ENCODE measurements around the gene GRK6. TPM values are rescaled to one million over a fixed set of nuclear protein-coding genes. Genes with fewer than 3 reads are reported as not detected.

GRK6 gene
- total and polyA plus RNA-seq, 4 donors: 13.0 to 27.6 (median 20.4) TPM

- no peaks in the 10 kb centered on the region for H3K9me3 ChIP-seq (ENCODE audit: control insufficient read depth, low read length)
- DNase-seq (no peak), ATAC-seq (ENCODE audit: low FRiP score) (no peak)
- H3K27ac ChIP-seq (ENCODE audit: low read depth in 1 of 2, low read length in 2 of 2): peak overlapping the region in 1 of 2 donors; percentile 11
- intact Hi-C loops (cut with DNase I): no loop called here
- H3K4me1 ChIP-seq (ENCODE audit: control insufficient read depth in 1 of 2, insufficient read depth in 2 of 2, low read length in 2 of 2): no peaks in the 10 kb centered on the region
- H3K27me3 ChIP-seq (ENCODE audit: control insufficient read depth in 1 of 2, insufficient read depth in 2 of 2, low read length in 1 of 2): no peaks in the 10 kb centered on the region
- WGBS, 2 donors: 17 to 23% methylated on average over 15 of the region's 15 CpGs
- H3K4me3 ChIP-seq (ENCODE audit: low read length in 2 of 2): no peak overlapping the region
- peaks cover 0 to 18% of the 10 kb centered on the region in 2 donors for H3K36me3 ChIP-seq (ENCODE audit: control insufficient read depth in 1 of 2, insufficient read depth in 2 of 2, low read length in 1 of 2)
Observed at GRCh38 chr5:177490311-177490991, 64.0 kb downstream of the GRK6 start.

GRCh38 chr5:177490992-177491391 is 64.5 kb downstream of the GRK6 start:
- peaks cover 0 to 18% of the 10 kb centered on the region in 2 donors for H3K36me3 ChIP-seq (ENCODE audit: control insufficient read depth in 1 of 2, insufficient read depth in 2 of 2, low read length in 1 of 2)
- 26 to 29% methylated on average over 16 of the region's 16 CpGs for WGBS, 2 donors
- intact Hi-C loops (cut with DNase I): no loop called here
- no peak overlapping the region for H3K4me3 ChIP-seq (ENCODE audit: low read length in 2 of 2)
- peak overlapping the region in 1 of 2 donors; percentile 10 for H3K27ac ChIP-seq (ENCODE audit: low read depth in 1 of 2, low read length in 2 of 2)
- no peaks in the 10 kb centered on the region for H3K27me3 ChIP-seq (ENCODE audit: control insufficient read depth in 1 of 2, insufficient read depth in 2 of 2, low read length in 1 of 2)
- H3K9me3 ChIP-seq (ENCODE audit: control insufficient read depth, low read length): no peaks in the 10 kb centered on the region
- ATAC-seq (ENCODE audit: low FRiP score) (no peak), DNase-seq (no peak)
- H3K4me1 ChIP-seq (ENCODE audit: control insufficient read depth in 1 of 2, insufficient read depth in 2 of 2, low read length in 2 of 2): no peaks in the 10 kb centered on the region

DNA sequence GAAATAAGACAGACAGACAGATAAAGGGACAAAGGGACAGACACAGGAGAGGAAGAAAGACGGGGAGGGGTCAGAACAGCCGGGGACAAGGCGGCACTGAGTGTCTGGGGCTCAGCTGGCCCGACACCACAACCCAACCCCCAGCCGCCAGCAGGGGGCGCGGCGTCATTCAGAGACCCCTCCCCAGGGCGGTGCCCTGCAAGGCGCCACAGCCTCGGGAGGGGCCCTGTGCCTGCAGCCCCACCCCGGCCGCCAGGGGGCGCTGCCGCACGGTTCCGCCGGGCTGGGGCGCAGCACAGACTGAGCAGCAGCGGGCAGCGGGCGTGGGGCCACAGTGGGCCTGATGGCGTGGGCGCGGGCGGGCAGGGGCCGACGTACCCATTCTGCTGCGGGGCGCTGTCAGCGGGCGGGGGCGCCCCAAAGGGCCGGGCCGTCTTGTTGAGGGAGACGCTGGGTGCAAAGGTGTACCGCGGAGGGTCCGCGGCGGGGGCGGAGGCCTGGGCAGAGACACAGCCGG is 65.0 kb downstream of the GRK6 start:
- Histone ChIP-seq H3K27me3 (ENCODE audit: control insufficient read depth in 1 of 2, insufficient read depth in 2 of 2, low read length in 1 of 2) (no peaks in the 10 kb centered on the region), H3K27ac (ENCODE audit: low read depth in 1 of 2, low read length in 2 of 2) (peak overlapping the region; percentile 14 to 31), H3K36me3 (ENCODE audit: control insufficient read depth in 1 of 2, insufficient read depth in 2 of 2, low read length in 1 of 2) (peaks cover 0 to 16% of the 10 kb centered on the region in 2 donors), H3K9me3 (ENCODE audit: control insufficient read depth, low read length) (no peaks in the 10 kb centered on the region), H3K4me3 (ENCODE audit: low read length in 2 of 2) (no peak overlapping the region), H3K4me1 (ENCODE audit: control insufficient read depth in 1 of 2, insufficient read depth in 2 of 2, low read length in 2 of 2) (no peaks in the 10 kb centered on the region)
- ATAC-seq (ENCODE audit: low FRiP score) (peak; percentile 12), DNase-seq (peak in 1 of 2 donors; percentile 86)
- WGBS, 2 donors: 16 to 20% methylated on average over 28 to 43 of the region's 43 CpGs
- intact Hi-C loops (cut with DNase I): no loop called here

- H3K27me3 ChIP-seq (ENCODE audit: control insufficient read depth in 1 of 2, insufficient read depth in 2 of 2, low read length in 1 of 2): no peaks in the 10 kb centered on the region
- WGBS, 2 donors: 26 to 28% methylated on average over 53 to 54 of the region's 54 CpGs
- DNase-seq: no peak
- peak overlapping the region; percentile 31 to 58 for H3K27ac ChIP-seq (ENCODE audit: low read depth in 1 of 2, low read length in 2 of 2)
- H3K9me3 ChIP-seq (ENCODE audit: control insufficient read depth, low read length): no peaks in the 10 kb centered on the region
- no peak for ATAC-seq (ENCODE audit: low FRiP score)
- no peaks in the 10 kb centered on the region for H3K4me1 ChIP-seq (ENCODE audit: control insufficient read depth in 1 of 2, insufficient read depth in 2 of 2, low read length in 2 of 2)
- H3K4me3 ChIP-seq (ENCODE audit: low read length in 2 of 2): no peak overlapping the region
- peaks cover 0 to 16% of the 10 kb centered on the region in 2 donors for H3K36me3 ChIP-seq (ENCODE audit: control insufficient read depth in 1 of 2, insufficient read depth in 2 of 2, low read length in 1 of 2)
- intact Hi-C loops (cut with DNase I): no loop called here
Observed at GRCh38 chr5:177491983-177492746, 65.7 kb downstream of the GRK6 start.

Other genes starting within 250 kb of the GRK6 start
- gene RAB24, start 123.0 kb upstream of the GRK6 start, total RNA-seq: 10 to 100 TPM; 19.6 to 28.7 TPM
- 10 to 100 TPM; 49.6 to 80.7 TPM for gene RAB24, start 123.0 kb upstream of the GRK6 start, polyA plus RNA-seq
- 10 to 100 TPM; 57.2 to 72.7 TPM for gene PRELID1, start 122.9 kb upstream of the GRK6 start, total RNA-seq
- gene PRELID1, start 122.9 kb upstream of the GRK6 start, polyA plus RNA-seq: 100 to 1,000 TPM in 1 of 2 donors, 10 to 100 TPM in 1; 91.0 to 104 TPM
- 1 to 10 TPM; 9.1 to 9.2 TPM for gene MXD3, start 114.8 kb upstream of the GRK6 start, total RNA-seq
- gene MXD3, start 114.8 kb upstream of the GRK6 start, polyA plus RNA-seq: 10 to 100 TPM in 1 of 2 donors, 1 to 10 TPM in 1; 4.1 to 52.6 TPM
- 10 to 100 TPM; 86.2 to 89.0 TPM for gene LMAN2, start 75.0 kb upstream of the GRK6 start, total RNA-seq
- gene LMAN2, start 75.0 kb upstream of the GRK6 start, polyA plus RNA-seq: 100 to 1,000 TPM; 142 to 145 TPM
- 10 to 100 TPM in 1 of 2 donors, 1 to 10 TPM in 1; 8.8 to 15.0 TPM for gene RGS14, start 68.8 kb upstream of the GRK6 start, total RNA-seq
- 1 to 10 TPM; 5.7 to 9.4 TPM for gene RGS14, start 68.8 kb upstream of the GRK6 start, polyA plus RNA-seq
- not detected for gene SLC34A1, start 42.2 kb upstream of the GRK6 start, total RNA-seq
- not detected for gene SLC34A1, start 42.2 kb upstream of the GRK6 start, polyA plus RNA-seq
- not detected for gene PFN3, start 26.0 kb upstream of the GRK6 start, total RNA-seq
- not detected for gene PFN3, start 26.0 kb upstream of the GRK6 start, polyA plus RNA-seq
- gene F12, start 17.1 kb upstream of the GRK6 start, total RNA-seq: under 1 TPM; 0.23 to 0.33 TPM
- 1 to 10 TPM in 1 of 2 donors, not detected in 1; 1.8 TPM for gene F12, start 17.1 kb upstream of the GRK6 start, polyA plus RNA-seq
- gene PRR7, start 20.1 kb downstream of the GRK6 start, total RNA-seq: 1 to 10 TPM; 1.9 to 2.0 TPM
- gene PRR7, start 20.1 kb downstream of the GRK6 start, polyA plus RNA-seq: under 1 TPM in 1 of 2 donors, not detected in 1; 0.74 TPM
- gene DBN1, start 47.0 kb downstream of the GRK6 start, total RNA-seq: 100 to 1,000 TPM in 1 of 2 donors, 10 to 100 TPM in 1; 66.3 to 140 TPM
- gene DBN1, start 47.0 kb downstream of the GRK6 start, polyA plus RNA-seq: 10 to 100 TPM; 23.7 to 68.9 TPM
- 100 to 1,000 TPM; 510 to 729 TPM for gene PDLIM7, start 70.9 kb downstream of the GRK6 start, total RNA-seq
- gene PDLIM7, start 70.9 kb downstream of the GRK6 start, polyA plus RNA-seq: 1,000 to 10,000 TPM in 1 of 2 donors, 100 to 1,000 TPM in 1; 184 to 1,248 TPM
- gene DOK3, start 83.2 kb downstream of the GRK6 start, total RNA-seq: 10 to 100 TPM; 15.0 to 21.6 TPM
- gene DOK3, start 83.2 kb downstream of the GRK6 start, polyA plus RNA-seq: 1 to 10 TPM; 2.7 to 4.4 TPM
- gene DDX41, start 90.3 kb downstream of the GRK6 start, total RNA-seq: 10 to 100 TPM; 45.0 to 54.9 TPM
- 10 to 100 TPM; 46.5 to 95.4 TPM for gene DDX41, start 90.3 kb downstream of the GRK6 start, polyA plus RNA-seq
- gene FAM193B, start 127.9 kb downstream of the GRK6 start, total RNA-seq: 100 to 1,000 TPM in 1 of 2 donors, 10 to 100 TPM in 1; 67.5 to 113 TPM
- gene FAM193B, start 127.9 kb downstream of the GRK6 start, polyA plus RNA-seq: 100 to 1,000 TPM in 1 of 2 donors, 10 to 100 TPM in 1; 49.5 to 533 TPM
- 100 to 1,000 TPM; 119 to 137 TPM for gene TMED9, start 165.5 kb downstream of the GRK6 start, total RNA-seq
- gene TMED9, start 165.5 kb downstream of the GRK6 start, polyA plus RNA-seq: 100 to 1,000 TPM; 110 to 124 TPM
- gene B4GALT7, start 173.5 kb downstream of the GRK6 start, total RNA-seq: 10 to 100 TPM; 18.9 to 22.6 TPM
- gene B4GALT7, start 173.5 kb downstream of the GRK6 start, polyA plus RNA-seq: 10 to 100 TPM; 19.0 to 36.8 TPM

All from aorta (tissue), 5 donors.